BE2C (cell line): Measurements from ENCODE around the gene FN1.

Experiments used
- DNase-seq: peaks from one replicate; pipeline ENCODE4 v3.0.0-alpha.2; 2020
- H3K27me3 ChIP-seq: fragments of 250-450 bp; sonication (Bioruptor Pico); 2 replicates; pipeline ENCODE4 v1.5.1; 2020; ENCODE audit warnings: mild to moderate bottlenecking
- H3K36me3 ChIP-seq: fragments of 250-450 bp; sonication (Bioruptor Pico); 2 replicates; pipeline ENCODE4 v1.5.1; 2020; ENCODE audit warnings: mild to moderate bottlenecking
- H3K4me1 ChIP-seq: fragments of 250-450 bp; sonication (Bioruptor Pico); 2 replicates; pipeline ENCODE4 v1.5.1; 2020
- H3K4me3 ChIP-seq: 2 replicates; pipeline ENCODE4 v1.5.1; 2011; ENCODE audit warnings: low read depth, low read length
- H3K9me3 ChIP-seq: fragments of 250-450 bp; sonication (Bioruptor Pico); 2 replicates; pipeline ENCODE4 v1.5.1; 2020
- TF ChIP-seq, protein P1 (sequence below): IDR thresholded peaks from 2 replicates; pipeline ENCODE4 v1.5.1; 2012; ENCODE audit warnings: mild to moderate bottlenecking, low read depth, low read length

FN1 gene

DNA sequence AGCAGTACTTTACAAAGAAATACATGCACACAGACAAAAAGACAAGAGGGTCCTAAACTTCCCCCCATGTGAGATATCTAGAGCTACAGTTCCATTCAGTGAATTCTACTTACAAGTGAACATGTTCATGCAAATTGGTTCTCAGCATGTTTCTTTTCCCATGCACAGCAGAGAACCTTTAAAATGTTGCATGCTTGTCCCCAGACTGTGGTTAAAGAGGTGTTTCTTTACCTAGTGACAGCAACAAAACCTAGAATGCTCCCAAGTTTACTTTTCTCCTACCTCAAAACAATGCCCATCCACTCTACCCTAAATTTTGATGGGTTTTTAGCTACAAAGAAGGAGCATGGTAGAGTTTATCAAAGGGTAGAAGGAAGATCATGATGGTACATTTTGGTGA lies 43.7 kb downstream of the FN1 start:
- no peak for DNase-seq
- Histone ChIP-seq H3K36me3 (no peaks in the 10 kb centered on the region; the same call in 1 of the 2 replicates), H3K27me3 (no peaks in the 10 kb centered on the region), H3K4me3 (no peak overlapping the region), H3K9me3 (no peaks in the 10 kb centered on the region), H3K4me1 (0 out of 2 replicates have a peak, but pooled peaks cover 4% of the 10 kb centered on the region)
- TF ChIP-seq, protein P1, sequence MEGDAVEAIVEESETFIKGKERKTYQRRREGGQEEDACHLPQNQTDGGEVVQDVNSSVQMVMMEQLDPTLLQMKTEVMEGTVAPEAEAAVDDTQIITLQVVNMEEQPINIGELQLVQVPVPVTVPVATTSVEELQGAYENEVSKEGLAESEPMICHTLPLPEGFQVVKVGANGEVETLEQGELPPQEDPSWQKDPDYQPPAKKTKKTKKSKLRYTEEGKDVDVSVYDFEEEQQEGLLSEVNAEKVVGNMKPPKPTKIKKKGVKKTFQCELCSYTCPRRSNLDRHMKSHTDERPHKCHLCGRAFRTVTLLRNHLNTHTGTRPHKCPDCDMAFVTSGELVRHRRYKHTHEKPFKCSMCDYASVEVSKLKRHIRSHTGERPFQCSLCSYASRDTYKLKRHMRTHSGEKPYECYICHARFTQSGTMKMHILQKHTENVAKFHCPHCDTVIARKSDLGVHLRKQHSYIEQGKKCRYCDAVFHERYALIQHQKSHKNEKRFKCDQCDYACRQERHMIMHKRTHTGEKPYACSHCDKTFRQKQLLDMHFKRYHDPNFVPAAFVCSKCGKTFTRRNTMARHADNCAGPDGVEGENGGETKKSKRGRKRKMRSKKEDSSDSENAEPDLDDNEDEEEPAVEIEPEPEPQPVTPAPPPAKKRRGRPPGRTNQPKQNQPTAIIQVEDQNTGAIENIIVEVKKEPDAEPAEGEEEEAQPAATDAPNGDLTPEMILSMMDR = no peak

DNA sequence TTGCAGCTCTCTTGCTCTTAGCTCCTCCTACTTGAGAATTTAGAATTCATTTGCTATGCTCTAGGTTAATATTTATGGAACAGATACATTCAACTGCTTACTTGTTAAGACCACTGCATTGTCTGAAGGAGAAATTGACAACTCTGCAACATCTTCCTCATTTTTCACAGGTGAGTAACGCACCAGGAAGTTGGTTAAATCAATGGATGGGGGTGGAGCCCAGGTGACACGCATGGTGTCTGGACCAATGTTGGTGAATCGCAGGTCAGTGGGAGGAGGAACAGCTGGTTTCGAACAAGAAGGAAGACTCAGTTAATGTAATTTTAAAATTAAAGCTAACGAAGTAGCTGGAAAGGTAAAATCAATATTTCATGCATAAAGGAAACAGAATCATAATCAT lies 44.3 kb downstream of the FN1 start:
- TF ChIP-seq, protein P1 = no peak
- Histone ChIP-seq H3K36me3 (no peaks in the 10 kb centered on the region; the same call in 1 of the 2 replicates), H3K4me3 (no peak overlapping the region), H3K9me3 (no peaks in the 10 kb centered on the region), H3K4me1 (0 out of 2 replicates have a peak, but pooled peaks cover 4% of the 10 kb centered on the region), H3K27me3 (no peaks in the 10 kb centered on the region)
- DNase-seq = no peak

DNA sequence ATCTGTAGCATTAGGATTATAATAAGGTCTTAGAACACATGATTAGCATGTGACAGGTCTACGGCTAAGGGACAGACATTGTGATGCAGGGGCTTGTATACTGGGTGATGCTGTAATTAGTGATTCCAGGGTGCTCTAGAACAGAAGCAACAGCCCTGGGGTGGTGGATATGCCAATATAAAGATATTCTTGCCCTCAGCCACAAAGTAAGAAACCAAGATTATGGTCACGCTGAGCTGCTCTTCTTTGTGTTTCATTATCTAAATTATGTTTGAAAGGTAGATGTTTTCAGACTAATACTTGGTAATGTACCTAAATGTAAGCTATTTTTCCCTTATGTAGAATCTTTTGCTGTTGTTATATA lies 45.3 kb downstream of the FN1 start:
- TF ChIP-seq, protein P1 = no peak
- Histone ChIP-seq H3K27me3 (no peaks in the 10 kb centered on the region), H3K9me3 (no peaks in the 10 kb centered on the region), H3K4me3 (no peak overlapping the region), H3K4me1 (0 out of 2 replicates have a peak, but pooled peaks cover 4% of the 10 kb centered on the region), H3K36me3 (no peaks in the 10 kb centered on the region)
- DNase-seq = no peak

DNA sequence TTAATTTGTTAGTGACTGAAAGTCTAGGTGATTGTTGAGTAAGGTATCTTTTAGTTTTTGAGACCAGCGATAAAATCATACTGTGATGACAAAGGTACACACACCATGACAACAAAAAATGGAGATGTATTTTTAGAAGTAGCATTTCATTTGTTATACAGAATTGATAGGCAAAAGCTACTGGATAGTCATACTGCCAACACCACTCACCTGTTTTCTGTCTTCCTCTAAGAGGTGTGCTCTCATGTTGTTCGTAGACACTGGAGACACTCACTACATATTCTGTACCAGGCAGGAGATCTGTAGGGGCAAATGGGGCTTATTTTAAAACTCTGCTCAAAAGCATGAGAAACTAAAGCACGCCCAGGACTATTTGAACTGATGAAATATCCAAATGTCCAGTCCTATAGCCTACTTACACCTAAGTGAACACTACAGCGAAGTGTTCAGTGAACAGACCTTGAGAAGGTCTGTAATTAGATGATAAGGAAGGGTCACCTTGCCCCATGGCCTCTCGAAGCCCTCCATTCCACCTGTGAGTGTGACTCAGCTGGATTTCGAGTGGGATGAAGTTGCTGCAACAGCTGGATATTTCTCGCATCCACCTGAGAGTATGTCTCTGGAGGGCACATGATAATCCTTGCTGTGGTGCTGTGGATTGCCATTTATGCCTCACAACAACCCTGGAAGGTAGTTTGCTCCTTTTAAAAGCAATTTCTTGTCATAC lies 47.7 kb downstream of the FN1 start:
- Histone ChIP-seq H3K27me3 (no peaks in the 10 kb centered on the region), H3K36me3 (no peaks in the 10 kb centered on the region), H3K4me3 (no peak overlapping the region), H3K4me1 (0 out of 2 replicates have a peak, but pooled peaks cover 4% of the 10 kb centered on the region), H3K9me3 (no peaks in the 10 kb centered on the region)
- no peak for DNase-seq
- TF ChIP-seq, protein P1 = no peak

DNA sequence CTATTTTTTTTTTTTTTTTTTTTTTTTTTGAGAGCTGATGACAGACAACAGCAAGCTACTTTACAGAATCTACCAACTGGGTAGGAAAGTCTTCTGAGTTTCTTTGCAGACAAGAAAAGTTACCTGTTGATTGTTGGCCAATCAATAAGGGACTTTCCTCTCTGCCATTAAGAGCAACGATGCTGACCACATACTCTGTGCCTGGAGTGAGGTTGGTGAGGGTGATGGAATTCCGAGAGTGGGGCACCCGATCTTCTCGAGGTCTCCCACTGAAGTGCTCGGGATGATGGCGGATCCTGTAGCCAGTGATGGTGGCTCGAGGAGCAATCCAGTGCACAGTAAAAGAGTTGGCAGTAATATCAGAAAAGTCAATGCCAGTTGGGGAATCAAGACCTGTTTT lies 49.3 kb downstream of the FN1 start:
- DNase-seq = no peak
- Histone ChIP-seq H3K4me3 (no peak overlapping the region), H3K4me1 (0 out of 2 replicates have a peak, but pooled peaks cover 4% of the 10 kb centered on the region), H3K27me3 (no peaks in the 10 kb centered on the region), H3K36me3 (no peaks in the 10 kb centered on the region), H3K9me3 (no peaks in the 10 kb centered on the region)
- TF ChIP-seq, protein P1 = no peak

DNA sequence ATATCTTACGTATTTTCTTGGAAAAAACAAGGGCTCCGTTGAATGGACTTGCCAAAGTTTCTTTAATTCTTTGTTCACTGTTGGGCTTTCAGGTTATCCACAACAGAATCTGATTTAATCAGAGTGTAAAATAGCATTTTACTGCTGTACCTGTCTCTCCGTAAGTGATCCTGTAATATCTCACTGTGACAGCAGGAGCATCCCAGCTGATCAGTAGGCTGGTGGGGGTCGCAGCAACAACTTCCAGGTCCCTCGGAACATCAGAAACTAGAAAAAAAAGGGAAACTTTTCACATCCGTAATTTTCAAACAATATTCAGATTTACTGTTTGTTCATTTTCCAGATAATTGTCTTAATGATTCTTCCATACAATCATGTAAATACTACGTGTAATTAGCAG lies 51.2 kb downstream of the FN1 start:
- H3K4me1 ChIP-seq = no peaks in the 10 kb centered on the region
- H3K36me3 ChIP-seq = no peaks in the 10 kb centered on the region
- no peaks in the 10 kb centered on the region for H3K27me3 ChIP-seq
- H3K9me3 ChIP-seq = no peaks in the 10 kb centered on the region
- H3K4me3 ChIP-seq = no peak overlapping the region
- no peak for DNase-seq
- TF ChIP-seq, protein P1 = no peak
